Astrocyte (in vitro differentiated cells and primary cell): ENCODE results near the gene CDC25B. TPM values are rescaled to one million over a fixed set of nuclear protein-coding genes. Genes with fewer than 3 reads are reported as not detected.

ENCODE experiments used
- DNase-seq: peaks from one replicate; pipeline ENCODE4 v3.0.0-alpha.2; 2010; ENCODE audit warnings: low read depth
- FAIRE-seq: peaks from 2 replicates; lab custom pipeline; 2011; peaks lifted over from hg19 to GRCh38; lab: Jason Lieb, UNC
- H2AFZ ChIP-seq: 2 replicates; pipeline ENCODE4 v1.6.0; 2012; ENCODE audit warnings: low read depth, low read length, inconsistent platforms
- H3K27ac ChIP-seq: 2 replicates; pipeline ENCODE4 v1.5.1; 2011; ENCODE audit warnings: low read depth, low read length, inconsistent platforms
- H3K27me3 ChIP-seq: 2 replicates; pipeline ENCODE4 v1.6.0; 2011; ENCODE audit warnings: low read length, inconsistent platforms; ENCODE audit not compliant: insufficient read depth
- H3K36me3 ChIP-seq: 2 replicates; pipeline ENCODE4 v1.5.1; 2011; ENCODE audit warnings: low read length, inconsistent platforms; ENCODE audit not compliant: insufficient read depth
- H3K4me1 ChIP-seq: 2 replicates; pipeline ENCODE4 v1.5.1; 2011; ENCODE audit warnings: low read length, inconsistent platforms; ENCODE audit not compliant: insufficient read depth
- H3K4me2 ChIP-seq: 2 replicates; pipeline ENCODE4 v1.6.0; 2012; ENCODE audit warnings: low read length, inconsistent platforms
- H3K4me3 ChIP-seq: 2 replicates; pipeline ENCODE4 v1.5.1; 2011; ENCODE audit warnings: low read depth, mild to moderate bottlenecking, low read length, inconsistent platforms; ENCODE audit not compliant: insufficient read depth
- H3K79me2 ChIP-seq: 2 replicates; pipeline ENCODE4 v1.6.0; 2012; ENCODE audit warnings: mild to moderate bottlenecking, low read length, inconsistent platforms; ENCODE audit not compliant: insufficient read depth
- H3K9ac ChIP-seq: 2 replicates; pipeline ENCODE4 v1.6.0; 2012; ENCODE audit warnings: mild to moderate bottlenecking, low read length, inconsistent platforms
- H3K9me3 ChIP-seq: 2 replicates; pipeline ENCODE4 v1.5.1; 2012; ENCODE audit warnings: low read depth, mild to moderate bottlenecking, low read length, inconsistent platforms; ENCODE audit not compliant: insufficient read depth
- H4K20me1 ChIP-seq: 2 replicates; pipeline ENCODE4 v1.6.0; 2012; ENCODE audit warnings: low read length, inconsistent platforms; ENCODE audit not compliant: insufficient read depth
- H3K27ac Mint-ChIP-seq: one replicate; pipeline ENCODE4 v1.8.0; 2021; ENCODE audit warnings: mild to moderate bottlenecking, mixed read lengths; ENCODE audit not compliant: unreplicated experiment
- H3K27me3 Mint-ChIP-seq: one replicate; pipeline ENCODE4 v1.8.0; 2021; ENCODE audit warnings: low read depth, mixed read lengths; ENCODE audit not compliant: unreplicated experiment
- H3K36me3 Mint-ChIP-seq: one replicate; pipeline ENCODE4 v1.8.0; 2021; ENCODE audit warnings: low read depth, mixed read lengths; ENCODE audit not compliant: unreplicated experiment
- H3K4me1 Mint-ChIP-seq: one replicate; pipeline ENCODE4 v1.8.0; 2021; ENCODE audit warnings: low read depth, mixed read lengths; ENCODE audit not compliant: unreplicated experiment
- H3K4me3 Mint-ChIP-seq: one replicate; pipeline ENCODE4 v1.8.0; 2021; ENCODE audit warnings: mild to moderate bottlenecking, moderate library complexity, mixed read lengths; ENCODE audit not compliant: unreplicated experiment
- H3K9me3 Mint-ChIP-seq: one replicate; pipeline ENCODE4 v1.8.0; 2021; ENCODE audit warnings: mild to moderate bottlenecking, mixed read lengths; ENCODE audit not compliant: unreplicated experiment
- CTCF ChIP-seq: IDR thresholded peaks from 2 replicates; pipeline ENCODE4 v1.5.1; 2011; ENCODE audit warnings: low read depth, mild to moderate bottlenecking, inconsistent platforms, low read length, moderate library complexity; ENCODE audit not compliant: insufficient read depth
- EZH2 ChIP-seq: IDR thresholded peaks from 2 replicates; pipeline ENCODE4 v1.6.1; 2012; ENCODE audit warnings: mild to moderate bottlenecking, low read length, inconsistent platforms; ENCODE audit not compliant: insufficient read depth
- total RNA-seq: library from RNA; stranded (reverse); gene quantifications from 2 replicates; pipeline ENCODE4 v1.2.1, GENCODE V29; 2021

CDC25B gene
- total RNA-seq, 1 donor from 2014 or later, result 8.5 TPM

- peak within 1 kb of the TSS; percentile 91 for H3K27ac Mint-ChIP-seq
- peak within 1 kb of the TSS; percentile 96 for H3K27ac ChIP-seq
- peaks cover 35% of the 10 kb centered on the region for H3K4me1 ChIP-seq
- H3K4me2 ChIP-seq, result peak within 1 kb of the TSS; percentile 100
- DNase-seq (peak; percentile 92), FAIRE-seq (peak; percentile 43)
- H3K4me3 ChIP-seq, result peak within 1 kb of the TSS; percentile 67
- H3K27me3 ChIP-seq, result no peaks in the 10 kb centered on the region
- peaks cover 38% of the 10 kb centered on the region for H3K79me2 ChIP-seq
- peak within 1 kb of the TSS; percentile 80 for H2AFZ ChIP-seq
- H3K9ac ChIP-seq, result peak within 1 kb of the TSS; percentile 92
- H3K36me3 ChIP-seq, result no peaks in the 10 kb centered on the region
- no peaks in the 10 kb centered on the region for H3K9me3 ChIP-seq
- peak within 1 kb of the TSS; percentile 89 for H3K4me3 Mint-ChIP-seq
- no peaks in the 10 kb centered on the region for H3K9me3 Mint-ChIP-seq
- TF ChIP-seq EZH2 (no peak), CTCF (no peak)
- H3K27me3 Mint-ChIP-seq, result peaks cover 2% of the 10 kb centered on the region
- H4K20me1 ChIP-seq, result peaks cover 17% of the 10 kb centered on the region
- H3K4me1 Mint-ChIP-seq, result peaks cover 6% of the 10 kb centered on the region
- H3K36me3 Mint-ChIP-seq, result no peaks in the 10 kb centered on the region
These were observed 28.4 kb upstream of the CDC25B start, which contains the start of gene ADISSP for GRCh38 chr20:3767427-3768341. ADISSP (minus strand) TSS chr20:3767753; CDS start chr20:3760100, 7,653 bp downstream.

GRCh38 chr20:3768342-3769130 lies 27.6 kb upstream of the CDC25B start:
- H3K9me3 Mint-ChIP-seq, result no peaks in the 10 kb centered on the region
- H3K27me3 Mint-ChIP-seq, result peaks cover 2% of the 10 kb centered on the region
- peak overlapping the region; percentile 92 for H3K9ac ChIP-seq
- peak overlapping the region; percentile 91 for H3K27ac Mint-ChIP-seq
- peak overlapping the region; percentile 100 for H3K4me2 ChIP-seq
- H3K79me2 ChIP-seq, result peaks cover 37% of the 10 kb centered on the region
- no peaks in the 10 kb centered on the region for H3K27me3 ChIP-seq
- DNase-seq (peak; percentile 67), FAIRE-seq (no peak)
- TF ChIP-seq CTCF (peak; percentile 19), EZH2 (no peak)
- H4K20me1 ChIP-seq, result peaks cover 17% of the 10 kb centered on the region
- H3K4me1 ChIP-seq, result peaks cover 35% of the 10 kb centered on the region
- peak overlapping the region; percentile 80 for H2AFZ ChIP-seq
- peaks cover 6% of the 10 kb centered on the region for H3K4me1 Mint-ChIP-seq
- peak overlapping the region; percentile 86 for H3K4me3 Mint-ChIP-seq
- H3K9me3 ChIP-seq, result no peaks in the 10 kb centered on the region
- H3K27ac ChIP-seq, result peak overlapping the region; percentile 96
- peak overlapping the region; percentile 67 for H3K4me3 ChIP-seq
- no peaks in the 10 kb centered on the region for H3K36me3 ChIP-seq
- H3K36me3 Mint-ChIP-seq, result no peaks in the 10 kb centered on the region
